Calu3 (cell line): ENCODE data around the gene GMDS. TPM values are rescaled to one million over a fixed set of nuclear protein-coding genes. Genes with fewer than 3 reads are reported as not detected.

Source experiments
- BruUV-seq: library from RNA; stranded (reverse); fragments of 400-500 nt; replicated peaks from 2 replicates; lab custom pipeline; 2021; lab: Mats Ljungman, UMichigan
- CTCF ChIA-PET: fragments of 300-600 bp; sonication (Branson Sonifier 250); formaldehyde crosslinking; loops from one replicate; lab custom pipeline; 2022; ENCODE audit warnings: antibody characterized with exemption; lab: Charles Lee
- DNase-seq: peaks from one replicate; pipeline ENCODE4 v3.0.0; 2022
- H3K27ac Mint-ChIP-seq: one replicate; pipeline ENCODE4 v1.8.0; 2022; ENCODE audit warnings: mixed read lengths; ENCODE audit not compliant: unreplicated experiment
- H3K27me3 Mint-ChIP-seq: one replicate; pipeline ENCODE4 v1.8.0; 2022; ENCODE audit warnings: mixed read lengths; ENCODE audit not compliant: unreplicated experiment
- H3K36me3 Mint-ChIP-seq: one replicate; pipeline ENCODE4 v1.8.0; 2022; ENCODE audit warnings: mild to moderate bottlenecking, moderate library complexity, mixed read lengths; ENCODE audit not compliant: insufficient read depth, unreplicated experiment
- H3K4me1 Mint-ChIP-seq: one replicate; pipeline ENCODE4 v1.8.0; 2022; ENCODE audit warnings: mild to moderate bottlenecking, low read depth, mixed read lengths; ENCODE audit not compliant: unreplicated experiment
- H3K4me3 Mint-ChIP-seq: one replicate; pipeline ENCODE4 v1.8.0; 2022; ENCODE audit warnings: mild to moderate bottlenecking, low read depth, moderate library complexity, mixed read lengths; ENCODE audit not compliant: unreplicated experiment
- H3K9me3 Mint-ChIP-seq: one replicate; pipeline ENCODE4 v1.8.0; 2022; ENCODE audit warnings: low read depth, mixed read lengths; ENCODE audit not compliant: unreplicated experiment
- CTCF ChIP-seq: fragments of 200-600 bp; IDR thresholded peaks from one replicate; pipeline ENCODE4 v1.8.0; 2022; ENCODE audit warnings: antibody characterized with exemption; ENCODE audit not compliant: unreplicated experiment
- intact Hi-C: fragments of 100-400 bp; cut with micrococcal nuclease; formaldehyde crosslinking; loops from one replicate; pipeline ENCODE4 v1.10.0; 2022; ENCODE audit not compliant: unreplicated experiment
- total RNA-seq: library from RNA; stranded (reverse); gene quantifications from 2 replicates; pipeline ENCODE4 v1.2.3, GENCODE V29; 2022

Gene GMDS
- total RNA-seq, 1 experiment from 2014 or later: 58.2 TPM

GRCh38 chr6:1574890-1575209, 670.6 kb downstream of the GMDS start:
- intact Hi-C loops: no loop called here
- Mint-ChIP-seq H3K27me3 (peaks cover 40% of the 10 kb centered on the region), H3K4me1 (no peaks in the 10 kb centered on the region), H3K36me3 (no peaks in the 10 kb centered on the region), H3K9me3 (peaks cover 3% of the 10 kb centered on the region), H3K4me3 (no peak overlapping the region), H3K27ac (no peak overlapping the region)
- no peak for DNase-seq
- BruUV-seq: no TSS peak
- no peak for TF ChIP-seq CTCF
- CTCF ChIA-PET: no interaction called here

GRCh38 chr6:1574083-1574761, 671.2 kb downstream of the GMDS start:
- Mint-ChIP-seq H3K27me3 (peaks cover 40% of the 10 kb centered on the region), H3K9me3 (peaks cover 3% of the 10 kb centered on the region), H3K4me1 (no peaks in the 10 kb centered on the region), H3K4me3 (no peak overlapping the region), H3K27ac (no peak overlapping the region), H3K36me3 (no peaks in the 10 kb centered on the region)
- intact Hi-C loops: no loop called here
- TF ChIP-seq CTCF: no peak
- DNase-seq: no peak
- CTCF ChIA-PET: no interaction called here
- BruUV-seq: no TSS peak
